Middle frontal gyrus (tissue), 1 donor: Measurements from ENCODE around the gene UAP1L1.
A peak's percentile ranks its signal among the peaks of the same experiment; 100 is the strongest.

ENCODE experiments used
- DNase-seq: peaks from one replicate; pipeline ENCODE4 v3.0.0-alpha.2; 2015; ENCODE audit warnings: low spot score; ENCODE audit errors: extremely low spot score

Gene UAP1L1

GRCh38 chr9:137129456-137130175 lies 52.3 kb downstream of the UAP1L1 start:
- DNase-seq: peak; percentile 82

DNA sequence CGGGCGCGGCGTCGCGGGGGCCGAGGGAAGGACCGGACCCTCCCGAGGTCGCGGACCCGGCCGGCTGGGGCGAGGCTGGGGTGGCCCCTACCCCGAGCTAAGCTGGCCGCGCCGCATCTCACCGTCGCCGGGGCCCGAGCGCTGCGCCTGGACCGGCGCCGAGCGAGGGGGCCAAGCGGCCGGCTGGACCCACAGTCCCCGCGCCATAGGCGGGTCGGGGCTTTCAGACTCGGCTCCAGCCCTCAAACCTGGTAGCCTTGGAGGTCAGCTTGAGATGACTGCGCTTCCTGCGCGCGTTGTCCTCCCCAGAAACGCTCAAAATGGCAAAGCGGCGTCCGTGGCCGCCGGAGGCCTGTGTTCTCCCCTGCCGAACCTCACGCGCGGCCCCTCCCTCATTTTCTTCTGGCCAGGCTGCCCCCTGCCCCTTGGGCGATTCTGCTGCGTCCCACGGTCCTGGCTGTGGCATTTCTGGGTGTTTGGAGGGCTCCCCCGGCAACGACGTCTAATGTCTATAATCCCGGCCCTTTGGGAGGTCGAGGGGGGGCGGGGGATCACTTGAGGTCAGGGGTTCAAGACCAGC lies 52.9 kb downstream of the UAP1L1 start:
- DNase-seq: no peak
